ENCODE measurements around the gene CCSER1.
A peak's percentile ranks its signal among the peaks of the same experiment; 100 is the strongest.

The CCSER1 gene

GRCh38 chr4:90419124-90419711, 292.0 kb downstream of the CCSER1 start:
- TF ChIP-seq POLR2A (IDR thresholded peaks at IDR 0.05; ENCODE audit: low read depth, low read length) (no peak), TAF1 (IDR thresholded peaks at IDR 0.05; ENCODE audit: borderline replicate concordance, low read depth, low read length) (no peak), POLR2AphosphoS5 (IDR thresholded peaks at IDR 0.05; ENCODE audit: low read depth, low read length) (no peak)
- no peak for DNase-seq (ENCODE audit: insufficient read length)
- peak; percentile 78 for FAIRE-seq

- DNase-seq (ENCODE audit: insufficient read length) = no peak
- TF ChIP-seq TAF1 (IDR thresholded peaks at IDR 0.05; ENCODE audit: borderline replicate concordance, low read depth, low read length) = no peak
- TF ChIP-seq POLR2A (IDR thresholded peaks at IDR 0.05; ENCODE audit: low read depth, low read length) = no peak
- TF ChIP-seq POLR2AphosphoS5 (IDR thresholded peaks at IDR 0.05; ENCODE audit: low read depth, low read length) = no peak
- no peak for FAIRE-seq
Measured at GRCh38 chr4:90421161-90421560, 294.0 kb downstream of the CCSER1 start.

- TF ChIP-seq POLR2AphosphoS5 (IDR thresholded peaks at IDR 0.05; ENCODE audit: low read depth, low read length) (no peak), POLR2A (IDR thresholded peaks at IDR 0.05; ENCODE audit: low read depth, low read length) (no peak), TAF1 (IDR thresholded peaks at IDR 0.05; ENCODE audit: borderline replicate concordance, low read depth, low read length) (no peak)
- no peak for FAIRE-seq
- DNase-seq (ENCODE audit: insufficient read length) = no peak
Measured at GRCh38 chr4:90425893-90426292, 298.7 kb downstream of the CCSER1 start.

GRCh38 chr4:90438522-90438921, 311.3 kb downstream of the CCSER1 start:
- no peak for TF ChIP-seq TAF1 (IDR thresholded peaks at IDR 0.05; ENCODE audit: borderline replicate concordance, low read depth, low read length)
- TF ChIP-seq POLR2A (IDR thresholded peaks at IDR 0.05; ENCODE audit: low read depth, low read length) = no peak
- TF ChIP-seq POLR2AphosphoS5 (IDR thresholded peaks at IDR 0.05; ENCODE audit: low read depth, low read length) = no peak
- DNase-seq (ENCODE audit: insufficient read length) = no peak
- FAIRE-seq = no peak

GRCh38 chr4:90441770-90442169, 314.6 kb downstream of the CCSER1 start:
- FAIRE-seq = no peak
- TF ChIP-seq POLR2AphosphoS5 (IDR thresholded peaks at IDR 0.05; ENCODE audit: low read depth, low read length) = no peak

GRCh38 chr4:90442619-90443018, 315.4 kb downstream of the CCSER1 start:
- no peak for DNase-seq (ENCODE audit: insufficient read length)
- FAIRE-seq = no peak
- TF ChIP-seq POLR2A (IDR thresholded peaks at IDR 0.05; ENCODE audit: low read depth, low read length) (no peak), POLR2AphosphoS5 (IDR thresholded peaks at IDR 0.05; ENCODE audit: low read depth, low read length) (no peak)

More at GRCh38 chr4:90441770-90442169, 314.6 kb downstream of the CCSER1 start:
- DNase-seq (ENCODE audit: insufficient read length) = no peak

GRCh38 chr4:90443231-90443630, 316.0 kb downstream of the CCSER1 start:
- no peak for TF ChIP-seq POLR2AphosphoS5 (IDR thresholded peaks at IDR 0.05; ENCODE audit: low read depth, low read length)
- no peak for TF ChIP-seq TAF1 (IDR thresholded peaks at IDR 0.05; ENCODE audit: borderline replicate concordance, low read depth, low read length)
- no peak for TF ChIP-seq POLR2A (IDR thresholded peaks at IDR 0.05; ENCODE audit: low read depth, low read length)
- DNase-seq (ENCODE audit: insufficient read length) (no peak), FAIRE-seq (no peak)

GRCh38 chr4:90444904-90445303, 317.7 kb downstream of the CCSER1 start:
- FAIRE-seq (no peak), DNase-seq (ENCODE audit: insufficient read length) (no peak)
- TF ChIP-seq POLR2A (IDR thresholded peaks at IDR 0.05; ENCODE audit: low read depth, low read length) (no peak), POLR2AphosphoS5 (IDR thresholded peaks at IDR 0.05; ENCODE audit: low read depth, low read length) (no peak), TAF1 (IDR thresholded peaks at IDR 0.05; ENCODE audit: borderline replicate concordance, low read depth, low read length) (no peak)

GRCh38 chr4:90445380-90445779, 318.2 kb downstream of the CCSER1 start:
- TF ChIP-seq POLR2AphosphoS5 (IDR thresholded peaks at IDR 0.05; ENCODE audit: low read depth, low read length) = no peak
- no peak for TF ChIP-seq TAF1 (IDR thresholded peaks at IDR 0.05; ENCODE audit: borderline replicate concordance, low read depth, low read length)
- TF ChIP-seq POLR2A (IDR thresholded peaks at IDR 0.05; ENCODE audit: low read depth, low read length) = no peak
- FAIRE-seq (peak; percentile 5), DNase-seq (ENCODE audit: insufficient read length) (no peak)

- TF ChIP-seq POLR2AphosphoS5 (IDR thresholded peaks at IDR 0.05; ENCODE audit: low read depth, low read length) = no peak
- no peak for TF ChIP-seq TAF1 (IDR thresholded peaks at IDR 0.05; ENCODE audit: borderline replicate concordance, low read depth, low read length)
- TF ChIP-seq POLR2A (IDR thresholded peaks at IDR 0.05; ENCODE audit: low read depth, low read length) = no peak
- FAIRE-seq (no peak), DNase-seq (ENCODE audit: insufficient read length) (no peak)
Measured at GRCh38 chr4:90449626-90450025, 322.4 kb downstream of the CCSER1 start.

GRCh38 chr4:90456891-90457290, 329.7 kb downstream of the CCSER1 start:
- DNase-seq (ENCODE audit: insufficient read length) (no peak), FAIRE-seq (no peak)
- no peak for TF ChIP-seq POLR2AphosphoS5 (IDR thresholded peaks at IDR 0.05; ENCODE audit: low read depth, low read length)
- TF ChIP-seq POLR2A (IDR thresholded peaks at IDR 0.05; ENCODE audit: low read depth, low read length) = no peak
- no peak for TF ChIP-seq TAF1 (IDR thresholded peaks at IDR 0.05; ENCODE audit: borderline replicate concordance, low read depth, low read length)

- TF ChIP-seq POLR2AphosphoS5 (IDR thresholded peaks at IDR 0.05; ENCODE audit: low read depth, low read length) (no peak), TAF1 (IDR thresholded peaks at IDR 0.05; ENCODE audit: borderline replicate concordance, low read depth, low read length) (no peak), POLR2A (IDR thresholded peaks at IDR 0.05; ENCODE audit: low read depth, low read length) (no peak)
- no peak for DNase-seq (ENCODE audit: insufficient read length)
- no peak for FAIRE-seq
Measured at GRCh38 chr4:90457817-90458216, 330.6 kb downstream of the CCSER1 start.

- no peak for FAIRE-seq
Measured at GRCh38 chr4:90458576-90458975, 331.4 kb downstream of the CCSER1 start.

More at GRCh38 chr4:90458576-90458975, 331.4 kb downstream of the CCSER1 start:
- DNase-seq (ENCODE audit: insufficient read length) = no peak
- no peak for TF ChIP-seq TAF1 (IDR thresholded peaks at IDR 0.05; ENCODE audit: borderline replicate concordance, low read depth, low read length)
- TF ChIP-seq POLR2AphosphoS5 (IDR thresholded peaks at IDR 0.05; ENCODE audit: low read depth, low read length) = no peak
- no peak for TF ChIP-seq POLR2A (IDR thresholded peaks at IDR 0.05; ENCODE audit: low read depth, low read length)
